CD4-positive, CD25-positive, alpha-beta regulatory T cell (primary cell): ENCODE data around the gene EXOSC9. TPM values are rescaled to one million over a fixed set of nuclear protein-coding genes. Genes with fewer than 3 reads are reported as not detected.

Experiments used
- ATAC-seq, 2 donors: fragments of 150-1000 bp; cut with Tn5 transposase; one replicate each; pipeline ENCODE4 v1.10.0; 2021; ENCODE audit warnings: low read depth in 2 of 2, moderate number of reproducible peaks in 2 of 2, moderate library complexity in 1 of 2
- DNase-seq, 3 donors: peaks; one replicate each; pipeline versions ENCODE4 v3.0.0 to v3.0.0-alpha.2; 2012 to 2022; ENCODE audit warnings: mixed read lengths in 1 of 3
- H3K27ac ChIP-seq: one replicate; pipeline ENCODE4 v1.7.0; 2013; ENCODE audit warnings: mild to moderate bottlenecking, low read length; ENCODE audit not compliant: insufficient read depth, poor library complexity, severe bottlenecking
- H3K27me3 ChIP-seq: one replicate; pipeline ENCODE4 v1.7.0; 2013; ENCODE audit warnings: low read length; ENCODE audit not compliant: control insufficient read depth, insufficient read depth
- H3K36me3 ChIP-seq: one replicate; pipeline ENCODE4 v1.7.0; 2013; ENCODE audit warnings: mild to moderate bottlenecking, low read length, moderate library complexity; ENCODE audit not compliant: control insufficient read depth, insufficient read depth
- H3K4me1 ChIP-seq: 2 replicates; pipeline ENCODE4 v1.7.0; 2013; ENCODE audit warnings: mild to moderate bottlenecking, low read length; ENCODE audit not compliant: insufficient read depth, control insufficient read depth, poor library complexity, severe bottlenecking
- H3K4me3 ChIP-seq: one replicate; pipeline ENCODE4 v1.7.0; 2013; ENCODE audit warnings: low read depth, mild to moderate bottlenecking, low read length, moderate library complexity
- H3K9me3 ChIP-seq, 2 experiments: 1 replicate in 1 of 2; 2 replicates in 1 of 2; pipeline ENCODE4 v1.7.0; 2013; ENCODE audit warnings: low read length in 2 of 2, mild to moderate bottlenecking in 1 of 2, moderate library complexity in 1 of 2; ENCODE audit not compliant: control insufficient read depth in 2 of 2
- H3K27ac Mint-ChIP-seq, 3 donors: one replicate each; pipeline ENCODE4 v1.8.0; 2020 to 2022; ENCODE audit warnings: mild to moderate bottlenecking in 3 of 3, mixed read lengths in 3 of 3, moderate library complexity in 2 of 3
- H3K27me3 Mint-ChIP-seq: one replicate; pipeline ENCODE4 v1.8.0; 2022; ENCODE audit warnings: mild to moderate bottlenecking, mixed read lengths
- H3K36me3 Mint-ChIP-seq: one replicate; pipeline ENCODE4 v1.8.0; 2020; ENCODE audit warnings: mixed read lengths
- H3K4me1 Mint-ChIP-seq, 4 donors: one replicate each; pipeline ENCODE4 v1.8.0; 2020 to 2022; ENCODE audit warnings: mixed read lengths in 4 of 4, mild to moderate bottlenecking in 1 of 4
- H3K4me3 Mint-ChIP-seq, 4 donors: one replicate each; pipeline ENCODE4 v1.8.0; 2020 to 2022; ENCODE audit warnings: mild to moderate bottlenecking in 4 of 4, mixed read lengths in 4 of 4, moderate library complexity in 3 of 4
- H3K9me3 Mint-ChIP-seq, 7 donors: one replicate each; pipeline ENCODE4 v1.8.0; 2020 to 2022; ENCODE audit warnings: mixed read lengths in 7 of 7, mild to moderate bottlenecking in 3 of 7, moderate library complexity in 2 of 7
- polyA plus RNA-seq, 4 donors: library from polyadenylated mRNA; unstranded; fragments of 300-500 nt; fragmentation: Illumina TruSeq; gene quantifications; one replicate each; pipeline ENCODE4 v1.2.3, GENCODE V29; 2021
- total RNA-seq: library from RNA; stranded (reverse); gene quantifications from one replicate; pipeline ENCODE4 v1.2.3, GENCODE V29; 2022

Gene EXOSC9
- total and polyA plus RNA-seq, 5 donors from 2014 or later, result 45.8 to 59.4 (median 50.9) TPM

GRCh38 chr4:121765971-121766538, 35.1 kb upstream of the EXOSC9 start:
- peaks cover 67% of the 10 kb centered on the region for H3K27me3 Mint-ChIP-seq
- H3K9me3 Mint-ChIP-seq, result peaks cover 0 to 2% (median 0%) of the 10 kb centered on the region in 7 donors
- H3K36me3 ChIP-seq, result no peaks in the 10 kb centered on the region
- peaks cover 9% of the 10 kb centered on the region for H3K4me1 ChIP-seq
- H3K27ac ChIP-seq, result no peak overlapping the region
- H3K4me3 Mint-ChIP-seq, result no peak overlapping the region
- no peaks in the 10 kb centered on the region for H3K9me3 ChIP-seq
- DNase-seq (no peak), ATAC-seq (no peak)
- no peak overlapping the region for H3K4me3 ChIP-seq
- H3K4me1 Mint-ChIP-seq, result peaks cover 0 to 11% (median 5%) of the 10 kb centered on the region in 4 donors
- peaks cover 46% of the 10 kb centered on the region for H3K27me3 ChIP-seq
- H3K27ac Mint-ChIP-seq, result no peak overlapping the region
- H3K36me3 Mint-ChIP-seq, result no peaks in the 10 kb centered on the region

DNA sequence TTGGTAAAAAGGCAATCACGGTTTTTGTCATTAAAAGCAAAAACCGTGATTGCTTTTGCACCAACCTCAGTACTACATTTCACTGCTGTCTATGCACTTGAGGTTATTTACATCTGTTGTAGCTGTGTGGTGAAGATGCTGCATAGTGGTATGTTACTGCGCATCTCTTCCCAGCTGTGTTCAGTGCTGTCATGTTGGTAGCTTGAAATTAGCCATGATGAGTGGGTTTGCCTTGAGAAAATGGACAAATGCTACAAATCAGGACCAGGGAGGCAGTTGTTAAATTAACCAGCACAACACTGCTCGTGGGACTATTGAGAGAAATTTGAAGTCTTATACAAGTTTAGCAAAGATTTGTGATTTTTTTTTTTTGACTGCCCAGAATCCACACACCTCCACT, 34.0 kb upstream of the EXOSC9 start:
- H3K4me1 Mint-ChIP-seq, result peaks cover 0 to 11% (median 5%) of the 10 kb centered on the region in 4 donors
- no peak overlapping the region for H3K27ac Mint-ChIP-seq
- Histone ChIP-seq H3K4me3 (no peak overlapping the region), H3K9me3 (no peaks in the 10 kb centered on the region), H3K4me1 (peaks cover 9% of the 10 kb centered on the region), H3K36me3 (no peaks in the 10 kb centered on the region), H3K27me3 (peaks cover 43% of the 10 kb centered on the region), H3K27ac (no peak overlapping the region)
- ATAC-seq, result no peak
- H3K9me3 Mint-ChIP-seq, result peaks cover 0 to 2% (median 0%) of the 10 kb centered on the region in 7 donors
- no peak overlapping the region for H3K4me3 Mint-ChIP-seq
- H3K27me3 Mint-ChIP-seq, result peaks cover 65% of the 10 kb centered on the region
- H3K36me3 Mint-ChIP-seq, result no peaks in the 10 kb centered on the region
- DNase-seq, result no peak

- no peak overlapping the region for H3K4me3 ChIP-seq
- H3K36me3 ChIP-seq, result no peaks in the 10 kb centered on the region
- Mint-ChIP-seq H3K36me3 (no peaks in the 10 kb centered on the region), H3K4me1 (peaks cover 0 to 7% (median 1%) of the 10 kb centered on the region in 4 donors), H3K27ac (no peak overlapping the region), H3K9me3 (no peaks in the 10 kb centered on the region), H3K4me3 (no peak overlapping the region), H3K27me3 (peaks cover 51% of the 10 kb centered on the region)
- H3K9me3 ChIP-seq, result no peaks in the 10 kb centered on the region
- H3K27me3 ChIP-seq, result peaks cover 25% of the 10 kb centered on the region
- no peak for ATAC-seq
- DNase-seq, result no peak
- H3K4me1 ChIP-seq, result peaks cover 9% of the 10 kb centered on the region
- H3K27ac ChIP-seq, result no peak overlapping the region
Observed at GRCh38 chr4:121769341-121769740, 31.8 kb upstream of the EXOSC9 start.

DNA sequence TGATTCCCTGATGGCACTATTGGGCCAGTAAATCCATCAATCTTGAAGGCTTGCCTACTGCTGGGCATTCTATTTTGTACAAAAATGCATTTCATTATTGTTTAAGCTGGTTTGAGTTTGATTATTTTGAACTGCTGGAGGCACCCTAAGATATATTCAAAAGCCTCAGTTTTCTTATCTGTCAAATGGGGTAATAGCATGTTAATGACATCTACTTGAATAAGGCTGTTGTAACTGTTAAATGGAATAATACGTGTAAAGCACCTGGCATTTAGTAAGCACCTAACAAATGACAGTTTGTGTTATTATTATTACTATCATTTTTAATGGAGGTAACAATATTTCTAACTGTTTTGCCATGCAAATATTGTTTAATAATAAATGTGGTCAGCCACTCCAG, 29.3 kb upstream of the EXOSC9 start:
- Mint-ChIP-seq H3K9me3 (no peaks in the 10 kb centered on the region), H3K27ac (no peak overlapping the region), H3K36me3 (no peaks in the 10 kb centered on the region), H3K4me3 (no peak overlapping the region), H3K4me1 (peaks cover 0 to 5% (median 0%) of the 10 kb centered on the region in 4 donors), H3K27me3 (peaks cover 31% of the 10 kb centered on the region)
- H3K9me3 ChIP-seq, result no peaks in the 10 kb centered on the region
- no peak overlapping the region for H3K4me3 ChIP-seq
- no peak overlapping the region for H3K27ac ChIP-seq
- peaks cover 22% of the 10 kb centered on the region for H3K27me3 ChIP-seq
- no peaks in the 10 kb centered on the region for H3K4me1 ChIP-seq
- H3K36me3 ChIP-seq, result no peaks in the 10 kb centered on the region
- no peak for ATAC-seq
- DNase-seq, result no peak

DNA sequence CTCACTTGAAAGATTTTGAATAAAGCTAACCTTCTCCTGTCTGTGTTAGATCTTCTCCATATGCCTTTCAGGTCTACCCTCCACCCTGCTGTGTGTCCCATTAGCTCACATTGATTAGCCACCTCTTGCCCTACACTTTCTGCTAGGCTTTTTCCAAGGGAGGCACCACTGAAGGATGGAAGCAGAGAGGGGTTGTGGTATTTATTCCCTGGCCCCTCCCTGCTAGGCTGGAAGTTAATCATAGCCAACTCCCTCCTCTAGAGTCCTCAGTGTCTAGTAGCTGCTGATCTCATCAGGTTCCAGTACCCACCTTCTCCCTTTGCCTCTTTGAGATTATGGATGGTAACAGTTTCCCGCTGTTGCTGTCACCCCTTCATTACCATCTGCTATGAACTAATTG, 27.2 kb upstream of the EXOSC9 start:
- Histone ChIP-seq H3K27me3 (peaks cover 16% of the 10 kb centered on the region), H3K27ac (no peak overlapping the region), H3K36me3 (no peaks in the 10 kb centered on the region), H3K4me1 (no peaks in the 10 kb centered on the region), H3K9me3 (no peaks in the 10 kb centered on the region), H3K4me3 (no peak overlapping the region)
- ATAC-seq (no peak), DNase-seq (no peak)
- Mint-ChIP-seq H3K27ac (no peak overlapping the region), H3K9me3 (no peaks in the 10 kb centered on the region), H3K4me1 (peaks cover 0 to 5% (median 2%) of the 10 kb centered on the region in 4 donors), H3K36me3 (no peaks in the 10 kb centered on the region), H3K27me3 (peaks cover 30% of the 10 kb centered on the region), H3K4me3 (no peak overlapping the region)

- no peaks in the 10 kb centered on the region for H3K36me3 ChIP-seq
- Mint-ChIP-seq H3K9me3 (no peaks in the 10 kb centered on the region), H3K4me3 (no peak overlapping the region), H3K4me1 (peaks cover 0 to 5% (median 2%) of the 10 kb centered on the region in 4 donors), H3K27ac (no peak overlapping the region), H3K27me3 (peaks cover 32% of the 10 kb centered on the region), H3K36me3 (no peaks in the 10 kb centered on the region)
- DNase-seq (no peak), ATAC-seq (no peak)
- no peak overlapping the region for H3K4me3 ChIP-seq
- H3K27ac ChIP-seq, result no peak overlapping the region
- peaks cover 10% of the 10 kb centered on the region for H3K27me3 ChIP-seq
- H3K9me3 ChIP-seq, result no peaks in the 10 kb centered on the region
- H3K4me1 ChIP-seq, result no peaks in the 10 kb centered on the region
Observed at GRCh38 chr4:121776610-121777401, 24.3 kb upstream of the EXOSC9 start.

DNA sequence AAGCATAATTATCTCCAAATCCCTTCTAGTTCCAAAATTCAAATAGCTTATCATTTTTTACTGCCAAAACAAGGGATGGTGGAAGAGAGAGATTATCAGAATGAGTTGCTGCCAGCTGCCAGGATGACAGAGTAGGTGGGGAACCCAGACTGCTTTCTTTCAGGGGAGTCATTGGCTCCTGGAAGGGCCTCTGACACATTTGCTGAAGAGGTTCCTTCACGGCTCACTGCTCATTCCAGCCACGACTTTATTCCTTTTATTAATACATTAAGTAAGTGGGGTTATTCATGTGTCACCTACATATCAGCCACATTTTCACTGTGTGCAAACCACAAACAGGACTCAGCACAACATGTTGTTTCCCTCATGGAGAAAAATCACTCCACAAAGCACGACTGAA, 23.5 kb upstream of the EXOSC9 start:
- no peaks in the 10 kb centered on the region for H3K36me3 ChIP-seq
- no peaks in the 10 kb centered on the region for H3K9me3 ChIP-seq
- H3K27ac ChIP-seq, result no peak overlapping the region
- no peak overlapping the region for H3K4me3 ChIP-seq
- Mint-ChIP-seq H3K4me3 (no peak overlapping the region), H3K4me1 (peaks cover 0 to 5% (median 2%) of the 10 kb centered on the region in 4 donors), H3K9me3 (no peaks in the 10 kb centered on the region), H3K36me3 (no peaks in the 10 kb centered on the region), H3K27ac (no peak overlapping the region), H3K27me3 (peaks cover 32% of the 10 kb centered on the region)
- no peaks in the 10 kb centered on the region for H3K4me1 ChIP-seq
- H3K27me3 ChIP-seq, result peaks cover 8% of the 10 kb centered on the region
- DNase-seq (no peak), ATAC-seq (no peak)
